ENCODE data around the gene RCN2.
"Not testable (repeated sequence)": the region's sequence is repeated elsewhere in the genome, so short reads cannot be mapped to it uniquely, and the experiment has no call there.

RCN2 gene

GRCh38 chr15:76932135-76932966 is 802 bp downstream of the RCN2 start:
- DNase-seq (ENCODE audit: low spot score) = no peak

- DNase-seq (ENCODE audit: low spot score) = no peak
Measured at GRCh38 chr15:76935620-76936019, 4.1 kb downstream of the RCN2 start.

- no peak for DNase-seq (ENCODE audit: low spot score)
Measured at GRCh38 chr15:76936671-76937070, 5.1 kb downstream of the RCN2 start.

GRCh38 chr15:76938752-76939151 is 7.2 kb downstream of the RCN2 start:
- DNase-seq (ENCODE audit: low spot score) = no peak

GRCh38 chr15:76939715-76940114 is 8.2 kb downstream of the RCN2 start:
- no peak for DNase-seq (ENCODE audit: low spot score)

GRCh38 chr15:76941636-76942035 is 10.1 kb downstream of the RCN2 start:
- peak; percentile 49 for DNase-seq (ENCODE audit: low spot score)

GRCh38 chr15:76942331-76942730 is 10.8 kb downstream of the RCN2 start:
- peak; percentile 54 for DNase-seq (ENCODE audit: low spot score)

- DNase-seq (ENCODE audit: low spot score) = no peak
Measured at GRCh38 chr15:76945494-76946093, 14.0 kb downstream of the RCN2 start.

- DNase-seq (ENCODE audit: low spot score) = no peak
Measured at GRCh38 chr15:76947454-76947853, 15.9 kb downstream of the RCN2 start.

- DNase-seq (ENCODE audit: low spot score) = no peak
Measured at GRCh38 chr15:76951220-76951619, 19.7 kb downstream of the RCN2 start.

- DNase-seq (ENCODE audit: low spot score) = no peak
Measured at GRCh38 chr15:76953913-76954312, 22.4 kb downstream of the RCN2 start.

- peak; percentile 55 for DNase-seq (ENCODE audit: low spot score)
Measured at GRCh38 chr15:76954744-76955143, 23.2 kb downstream of the RCN2 start.

GRCh38 chr15:76961268-76962011 is 29.9 kb downstream of the RCN2 start:
- no peak for DNase-seq (ENCODE audit: low spot score)

- no peak for DNase-seq (ENCODE audit: low spot score)
Measured at GRCh38 chr15:76962337-76963013, 30.9 kb downstream of the RCN2 start.

GRCh38 chr15:76963596-76963995 is 32.0 kb downstream of the RCN2 start:
- no peak for DNase-seq (ENCODE audit: low spot score)

- DNase-seq (ENCODE audit: low spot score) = no peak
Measured at GRCh38 chr15:76964157-76964556, 32.6 kb downstream of the RCN2 start.

- not testable (repeated sequence) for DNase-seq (ENCODE audit: low spot score)
Measured at GRCh38 chr15:76966051-76966450, 34.5 kb downstream of the RCN2 start.

- DNase-seq (ENCODE audit: low spot score) = peak; percentile 25
Measured at GRCh38 chr15:76967067-76967466, 35.5 kb downstream of the RCN2 start.

- no peak for DNase-seq (ENCODE audit: low spot score)
Measured at GRCh38 chr15:76968306-76968705, 36.8 kb downstream of the RCN2 start.

GRCh38 chr15:76972389-76973361 is 41.1 kb downstream of the RCN2 start:
- no peak for DNase-seq (ENCODE audit: low spot score)

GRCh38 chr15:76973362-76973743 is 41.8 kb downstream of the RCN2 start:
- DNase-seq (ENCODE audit: low spot score) = no peak
